HG02623 (cell line): ENCODE measurements around the gene ZNF282.

Experiments
- ATAC-seq: cut with Tn5 transposase; IDR thresholded peaks from one replicate; pipeline ENCODE4 v1.9.1; 2021; ENCODE audit warnings: moderate library complexity; ENCODE audit not compliant: unreplicated experiment

The ZNF282 gene

GRCh38 chr7:149195180-149196150 lies at the start of gene ZNF282:
Gene ZNF282 (plus strand): TSS chr7:149195546. CDS start chr7:149195590, 44 bp downstream.
- ATAC-seq = peak; percentile 87

GRCh38 chr7:149147072-149147751 lies 48.1 kb upstream of the ZNF282 start, which contains the start of gene ZNF398:
Gene ZNF398 (plus strand): TSS chr7:149147453. CDS start chr7:149147743, 290 bp downstream.
- ATAC-seq = peak; percentile 66

GRCh38 chr7:149147752-149148653 lies 47.3 kb upstream of the ZNF282 start:
- ATAC-seq = peak; percentile 24

GRCh38 chr7:149150981-149151380 lies 44.4 kb upstream of the ZNF282 start:
- no peak for ATAC-seq

- ATAC-seq = no peak
Measured at GRCh38 chr7:149153346-149153745, 42.0 kb upstream of the ZNF282 start.

GRCh38 chr7:149154056-149154455 lies 41.3 kb upstream of the ZNF282 start:
- ATAC-seq = no peak

GRCh38 chr7:149156898-149157297 lies 38.4 kb upstream of the ZNF282 start:
- no peak for ATAC-seq

- ATAC-seq = no peak
Measured at GRCh38 chr7:149161241-149161848, 34.0 kb upstream of the ZNF282 start.

GRCh38 chr7:149166142-149166541 lies 29.2 kb upstream of the ZNF282 start:
- ATAC-seq = no peak

- no peak for ATAC-seq
Measured at GRCh38 chr7:149166630-149167352, 28.6 kb upstream of the ZNF282 start.

GRCh38 chr7:149171892-149172533 lies 23.3 kb upstream of the ZNF282 start:
- ATAC-seq = no peak

GRCh38 chr7:149172534-149172920 lies 22.8 kb upstream of the ZNF282 start:
- ATAC-seq = no peak

- ATAC-seq = no peak
Measured at GRCh38 chr7:149175150-149175549, 20.2 kb upstream of the ZNF282 start.

GRCh38 chr7:149179241-149179640 lies 16.1 kb upstream of the ZNF282 start:
- no peak for ATAC-seq

GRCh38 chr7:149180722-149181449 lies 14.5 kb upstream of the ZNF282 start:
- no peak for ATAC-seq

GRCh38 chr7:149181450-149181790 lies 13.9 kb upstream of the ZNF282 start:
- ATAC-seq = no peak

GRCh38 chr7:149184274-149184673 lies 11.1 kb upstream of the ZNF282 start:
- no peak for ATAC-seq

GRCh38 chr7:149188213-149188612 lies 7.1 kb upstream of the ZNF282 start:
- ATAC-seq = no peak
